Activated CD4-positive, CD25-positive, alpha-beta regulatory T cell treated with anti-CD3 and anti-CD28 coated beads, Interleukin-2, amount 50 U/mL, for 16 hours (primary cell): ENCODE measurements around the gene RNASE7.

Source experiments
- DNase-seq: peaks from one replicate; pipeline ENCODE4 v3.0.0-alpha.2; 2020; ENCODE audit warnings: low read depth, low spot score

Gene RNASE7

GRCh38 chr14:21086908-21087293 is 44.7 kb downstream of the RNASE7 start:
- no peak for DNase-seq

GRCh38 chr14:21087294-21088091 is 45.3 kb downstream of the RNASE7 start:
- DNase-seq, result peak; percentile 62

GRCh38 chr14:21088687-21089086 is 46.5 kb downstream of the RNASE7 start:
- DNase-seq, result no peak

GRCh38 chr14:21089271-21089670 is 47.1 kb downstream of the RNASE7 start:
- DNase-seq, result no peak

GRCh38 chr14:21089877-21090193 is 47.7 kb downstream of the RNASE7 start:
- no peak for DNase-seq

GRCh38 chr14:21090194-21090939 is 48.2 kb downstream of the RNASE7 start:
- no peak for DNase-seq

- no peak for DNase-seq
These were observed 48.9 kb downstream of the RNASE7 start for GRCh38 chr14:21090940-21091663.

- DNase-seq, result no peak
These were observed 49.7 kb downstream of the RNASE7 start for GRCh38 chr14:21091821-21092272.

- peak; percentile 78 for DNase-seq
These were observed 50.3 kb downstream of the RNASE7 start for GRCh38 chr14:21092273-21093011.

GRCh38 chr14:21093018-21093417 is 50.9 kb downstream of the RNASE7 start:
- no peak for DNase-seq
